CD14-positive monocyte (primary cell): ENCODE data around the gene RRAS. TPM values are rescaled to one million over a fixed set of nuclear protein-coding genes. Genes with fewer than 3 reads are reported as not detected.

Experiments
- DNase-seq, 3 donors: peaks; one replicate each; pipeline ENCODE4 v3.0.0-alpha.2; 2011 to 2022
- H2AFZ ChIP-seq: 2 replicates; pipeline ENCODE4 v1.6.0; 2012; ENCODE audit warnings: mild to moderate bottlenecking, low read depth, low read length, inconsistent platforms; ENCODE audit not compliant: insufficient read depth, poor library complexity, severe bottlenecking
- H3K27ac ChIP-seq, 2 donors: 1 replicate in 1 of 2; 2 replicates in 1 of 2; pipeline ENCODE4 v1.5.1; 2012 to 2013; ENCODE audit warnings: low read length in 2 of 2, control low read depth in 1 of 2, inconsistent platforms in 1 of 2, low read depth in 1 of 2, mild to moderate bottlenecking in 1 of 2
- H3K27me3 ChIP-seq, 2 donors: one replicate each; pipeline versions ENCODE4 v1.6.0 to v1.6.1; 2011 to 2013; ENCODE audit warnings: low read length in 2 of 2; ENCODE audit not compliant: control insufficient read depth in 2 of 2, insufficient read depth in 2 of 2
- H3K36me3 ChIP-seq, 2 donors: replicated peaks in 1 of 2; 1 replicate in 1 of 2; 2 replicates in 1 of 2; pipeline versions ENCODE4 v1.5.1 to v1.6.1; 2012 to 2013; ENCODE audit warnings: low read length in 2 of 2, control low read depth in 1 of 2, inconsistent platforms in 1 of 2, mild to moderate bottlenecking in 1 of 2; ENCODE audit not compliant: insufficient read depth in 2 of 2, control insufficient read depth in 1 of 2
- H3K4me1 ChIP-seq, 2 donors: 1 replicate in 1 of 2; 2 replicates in 1 of 2; pipeline versions ENCODE4 v1.5.1 to v1.6.1; 2012 to 2013; ENCODE audit warnings: low read length in 2 of 2, control low read depth in 1 of 2, inconsistent platforms in 1 of 2, mild to moderate bottlenecking in 1 of 2, moderate library complexity in 1 of 2; ENCODE audit not compliant: insufficient read depth in 2 of 2, control insufficient read depth in 1 of 2
- H3K4me2 ChIP-seq: replicated peaks from 2 replicates; pipeline ENCODE3; 2012; ENCODE audit warnings: low read length, moderate library complexity, mild to moderate bottlenecking; ENCODE audit not compliant: poor library complexity, severe bottlenecking; ENCODE audit errors: extremely low read depth
- H3K4me3 ChIP-seq, 3 experiments: fragments of 200-600 bp in 1 of 3; sonication (generic) in 1 of 3; replicated peaks in 1 of 3; 1 replicate in 2 of 3; 2 replicates in 1 of 3; pipeline ENCODE4 v1.5.1; 2011 to 2013; ENCODE audit warnings: low read length in 3 of 3, mild to moderate bottlenecking in 3 of 3, control low read depth in 2 of 3, low read depth in 2 of 3, inconsistent platforms in 1 of 3, moderate library complexity in 1 of 3
- H3K79me2 ChIP-seq: 2 replicates; pipeline ENCODE4 v1.6.0; 2012; ENCODE audit warnings: mild to moderate bottlenecking, control low read depth, inconsistent platforms, low read length, moderate library complexity; ENCODE audit not compliant: insufficient read depth
- H3K9ac ChIP-seq: 2 replicates; pipeline ENCODE4 v1.6.0; 2017; ENCODE audit warnings: low read length, mild to moderate bottlenecking; ENCODE audit not compliant: insufficient read depth, poor library complexity, severe bottlenecking
- H3K9me3 ChIP-seq, 2 donors: replicated peaks in 1 of 2; 1 replicate in 1 of 2; 2 replicates in 1 of 2; pipeline versions ENCODE4 v1.5.1 to v1.6.1; 2012 to 2013; ENCODE audit warnings: low read length in 2 of 2, control low read depth in 1 of 2; ENCODE audit not compliant: control insufficient read depth in 1 of 2, insufficient read depth in 1 of 2
- H4K20me1 ChIP-seq: 2 replicates; pipeline ENCODE4 v1.6.0; 2012; ENCODE audit warnings: mild to moderate bottlenecking, low read length, control low read depth, moderate library complexity; ENCODE audit not compliant: insufficient read depth
- H3K27ac Mint-ChIP-seq, 7 donors: one replicate each; pipeline ENCODE4 v1.8.0; 2020; ENCODE audit warnings: mild to moderate bottlenecking in 7 of 7, mixed read lengths in 7 of 7, moderate library complexity in 6 of 7, inconsistent platforms in 2 of 7
- H3K27me3 Mint-ChIP-seq, 3 donors: one replicate each; pipeline ENCODE4 v1.8.0; 2021 to 2022; ENCODE audit warnings: low read depth in 3 of 3, mild to moderate bottlenecking in 3 of 3, mixed read lengths in 3 of 3, moderate library complexity in 3 of 3, inconsistent platforms in 1 of 3
- H3K36me3 Mint-ChIP-seq, 2 donors: one replicate each; pipeline ENCODE4 v1.8.0; 2020; ENCODE audit warnings: mixed read lengths in 2 of 2, inconsistent platforms in 1 of 2, mild to moderate bottlenecking in 1 of 2
- H3K4me1 Mint-ChIP-seq: one replicate; pipeline ENCODE4 v1.8.0; 2020; ENCODE audit warnings: mild to moderate bottlenecking, mixed read lengths
- H3K4me3 Mint-ChIP-seq, 2 donors: one replicate each; pipeline ENCODE4 v1.8.0; 2020; ENCODE audit warnings: mild to moderate bottlenecking in 2 of 2, mixed read lengths in 2 of 2, moderate library complexity in 1 of 2
- H3K9me3 Mint-ChIP-seq, 7 donors: one replicate each; pipeline ENCODE4 v1.8.0; 2020 to 2022; ENCODE audit warnings: mixed read lengths in 7 of 7, mild to moderate bottlenecking in 6 of 7, moderate library complexity in 6 of 7, inconsistent platforms in 2 of 7
- WGBS: methylation state at CpG from one replicate; pipeline ENCODE4 v1.1.5; 2013; ENCODE audit warnings: missing lambda C conversion rate; ENCODE audit not compliant: insufficient coverage; 5-methylcytosine and 5-hydroxymethylcytosine counted together
- intact Hi-C, 2 donors: fragments of 100-400 bp; cut with micrococcal nuclease; formaldehyde crosslinking; loops; one replicate each; pipeline versions ENCODE4 v1.15.0 to v1.15.1; 2023
- polyA plus RNA-seq, 3 donors: library from polyadenylated mRNA; depleted of rRNA in 1 of 3; unstranded in 2 of 3; stranded (reverse) in 1 of 3; fragments of 300-500 nt in 2 of 3; fragments of >200 nt in 1 of 3; fragmentation: Illumina TruSeq in 2 of 3; gene quantifications; 1 replicate in 2 of 3; 2 replicates in 1 of 3; pipeline ENCODE4 v1.2.3, GENCODE V29; 2012 to 2021
- TF ChIP-seq, protein P1 (sequence below): fragments of 200-600 bp; IDR thresholded peaks from one replicate; pipeline ENCODE4 v1.8.0; 2022; ENCODE audit warnings: antibody characterized with exemption, mild to moderate bottlenecking

RRAS gene
- polyA plus RNA-seq, 3 donors = 74.9 to 91.7 (median 80.0) TPM

DNA sequence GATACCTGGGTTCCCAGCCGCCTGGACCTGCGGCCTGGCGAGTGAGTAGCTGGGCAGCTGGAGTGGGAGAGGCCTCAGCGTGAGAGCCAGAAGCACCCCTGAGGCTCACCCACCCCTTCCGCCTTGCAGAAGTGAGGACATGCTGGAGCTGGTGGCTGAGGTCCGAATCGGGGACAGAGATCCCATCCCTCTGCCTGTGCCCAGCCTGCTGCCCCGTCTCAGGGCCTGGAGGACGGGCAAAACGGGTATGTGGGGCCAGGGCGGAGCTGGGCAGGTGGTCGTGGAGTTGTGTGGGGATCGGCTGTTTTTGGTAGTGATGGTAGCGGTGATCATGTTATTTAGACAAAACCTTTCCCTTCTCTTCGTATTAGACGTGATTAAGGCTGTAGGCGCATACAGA lies 6.6 kb upstream of the RRAS start:
- H3K27me3 Mint-ChIP-seq = peaks cover 0 to 2% (median 0%) of the 10 kb centered on the region in 3 donors
- Histone ChIP-seq H2AFZ (no peak overlapping the region), H3K27me3 (no peaks in the 10 kb centered on the region), H3K9ac (no peak overlapping the region), H3K36me3 (peaks cover 51 to 70% of the 10 kb centered on the region in 2 donors), H3K4me1 (peaks cover 13 to 17% of the 10 kb centered on the region in 2 donors), H3K27ac (no peak overlapping the region), H3K4me3 (no peak overlapping the region), H4K20me1 (peaks cover 55% of the 10 kb centered on the region), H3K4me2 (no peak overlapping the region), H3K9me3 (no peaks in the 10 kb centered on the region), H3K79me2 (peaks cover 49% of the 10 kb centered on the region)
- WGBS = 100% methylated on average over 16 of the region's 17 CpGs
- H3K4me3 Mint-ChIP-seq = no peak overlapping the region
- intact Hi-C loops = no loop called here
- peaks cover 0 to 2% (median 0%) of the 10 kb centered on the region in 7 donors for H3K9me3 Mint-ChIP-seq
- H3K27ac Mint-ChIP-seq = peak overlapping the region in 2 of 7 donors; percentile 3 to 69
- TF ChIP-seq, protein P1, sequence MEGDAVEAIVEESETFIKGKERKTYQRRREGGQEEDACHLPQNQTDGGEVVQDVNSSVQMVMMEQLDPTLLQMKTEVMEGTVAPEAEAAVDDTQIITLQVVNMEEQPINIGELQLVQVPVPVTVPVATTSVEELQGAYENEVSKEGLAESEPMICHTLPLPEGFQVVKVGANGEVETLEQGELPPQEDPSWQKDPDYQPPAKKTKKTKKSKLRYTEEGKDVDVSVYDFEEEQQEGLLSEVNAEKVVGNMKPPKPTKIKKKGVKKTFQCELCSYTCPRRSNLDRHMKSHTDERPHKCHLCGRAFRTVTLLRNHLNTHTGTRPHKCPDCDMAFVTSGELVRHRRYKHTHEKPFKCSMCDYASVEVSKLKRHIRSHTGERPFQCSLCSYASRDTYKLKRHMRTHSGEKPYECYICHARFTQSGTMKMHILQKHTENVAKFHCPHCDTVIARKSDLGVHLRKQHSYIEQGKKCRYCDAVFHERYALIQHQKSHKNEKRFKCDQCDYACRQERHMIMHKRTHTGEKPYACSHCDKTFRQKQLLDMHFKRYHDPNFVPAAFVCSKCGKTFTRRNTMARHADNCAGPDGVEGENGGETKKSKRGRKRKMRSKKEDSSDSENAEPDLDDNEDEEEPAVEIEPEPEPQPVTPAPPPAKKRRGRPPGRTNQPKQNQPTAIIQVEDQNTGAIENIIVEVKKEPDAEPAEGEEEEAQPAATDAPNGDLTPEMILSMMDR = no peak
- no peak for DNase-seq
- H3K4me1 Mint-ChIP-seq = peaks cover 19% of the 10 kb centered on the region
- H3K36me3 Mint-ChIP-seq = peaks cover 42 to 68% of the 10 kb centered on the region in 2 donors

DNA sequence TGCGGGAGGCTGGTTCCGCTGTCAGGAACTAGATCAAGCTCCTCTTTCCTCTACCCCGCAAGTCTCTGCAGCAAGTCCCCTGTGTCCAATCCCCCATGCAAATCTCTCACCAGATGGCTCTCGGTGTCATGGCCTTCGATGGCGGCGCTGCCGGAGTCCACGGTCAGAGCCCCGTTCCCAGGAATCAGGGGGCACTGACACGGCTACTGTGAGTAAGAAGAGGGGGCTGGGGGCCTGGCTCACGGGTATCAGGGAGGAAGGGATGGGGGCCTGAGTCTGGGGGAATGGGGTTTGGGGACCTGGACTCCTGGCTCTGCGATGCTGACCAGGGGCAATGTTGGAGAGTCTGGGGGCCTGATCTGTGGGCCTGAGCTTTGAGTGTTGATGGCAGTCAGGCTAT lies 6.1 kb upstream of the RRAS start:
- H3K79me2 ChIP-seq = peaks cover 49% of the 10 kb centered on the region
- no peak overlapping the region for H3K27ac ChIP-seq
- TF ChIP-seq, protein P1 = no peak
- no peak overlapping the region for H3K9ac ChIP-seq
- Mint-ChIP-seq H3K9me3 (peaks cover 0 to 1% (median 0%) of the 10 kb centered on the region in 7 donors), H3K27me3 (peaks cover 0 to 2% (median 0%) of the 10 kb centered on the region in 3 donors), H3K4me1 (peaks cover 22% of the 10 kb centered on the region), H3K4me3 (no peak overlapping the region), H3K27ac (peak overlapping the region in 5 of 7 donors; percentile 3 to 70 (median 51)), H3K36me3 (peaks cover 42 to 64% of the 10 kb centered on the region in 2 donors)
- H3K36me3 ChIP-seq = peaks cover 47 to 66% of the 10 kb centered on the region in 2 donors
- H2AFZ ChIP-seq = no peak overlapping the region
- no peaks in the 10 kb centered on the region for H3K27me3 ChIP-seq
- no peak overlapping the region for H3K4me3 ChIP-seq
- peaks cover 55% of the 10 kb centered on the region for H4K20me1 ChIP-seq
- intact Hi-C loops = no loop called here
- H3K9me3 ChIP-seq = no peaks in the 10 kb centered on the region
- WGBS = 94% methylated on average over 9 of the region's 13 CpGs
- DNase-seq = no peak
- H3K4me1 ChIP-seq = peaks cover 19 to 23% of the 10 kb centered on the region in 2 donors
- H3K4me2 ChIP-seq = no peak overlapping the region
